Measurements from ENCODE around the gene CD300LF. TPM values are rescaled to one million over a fixed set of nuclear protein-coding genes. Genes with fewer than 3 reads are reported as not detected.

The CD300LF gene
- total RNA-seq, 6 experiments from 2014 or later: not detected

DNA sequence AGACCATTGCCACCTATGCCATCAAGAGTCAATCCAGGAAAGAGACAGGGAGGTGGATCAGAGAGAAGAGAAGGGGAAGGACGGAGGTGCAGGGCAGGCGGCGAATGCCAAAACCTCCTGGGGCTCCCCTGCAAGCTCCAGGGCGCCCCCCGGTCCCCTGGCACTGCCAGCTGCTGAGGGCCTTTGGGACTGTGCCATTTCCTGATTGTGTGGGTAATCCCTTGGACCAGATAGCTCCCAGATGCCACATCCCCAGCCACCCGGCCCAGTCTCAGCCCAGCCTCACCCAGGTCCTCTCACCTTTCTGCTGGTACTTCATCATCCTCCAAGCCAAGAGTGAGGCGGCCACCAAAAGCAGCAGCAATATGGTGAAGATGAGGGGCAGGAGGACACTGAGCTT lies 14.7 kb downstream of the CD300LF start:
- peaks cover 9% of the 10 kb centered on the region for H3K27me3 Mint-ChIP-seq (ENCODE audit: insufficient read depth)

DNA sequence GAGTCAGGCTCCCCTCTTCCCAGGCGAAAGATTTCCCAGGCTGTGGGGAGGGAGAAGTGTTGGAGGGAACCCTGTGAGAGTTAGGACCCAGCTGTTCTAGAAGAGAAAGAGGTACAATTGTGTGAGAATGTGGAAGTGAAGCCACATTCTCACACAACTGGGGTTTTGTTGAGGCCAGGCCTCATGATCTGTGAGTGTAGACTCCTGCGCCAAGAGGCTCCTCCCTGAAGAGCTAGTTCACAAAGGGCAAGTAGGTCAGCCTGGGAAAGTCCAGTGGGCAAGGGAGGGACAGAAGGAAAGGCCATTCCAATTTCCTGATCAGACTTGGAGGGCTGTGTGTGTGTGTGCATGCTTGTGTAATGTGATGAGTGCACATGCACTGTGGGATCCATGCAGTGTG lies 15.2 kb downstream of the CD300LF start:
- no peak for DNase-seq
- Mint-ChIP-seq H3K4me3 (no peak overlapping the region), H3K36me3 (ENCODE audit: low read depth) (no peaks in the 10 kb centered on the region), H3K4me1 (ENCODE audit: low read depth) (no peaks in the 10 kb centered on the region), H3K27me3 (ENCODE audit: insufficient read depth) (peaks cover 12% of the 10 kb centered on the region), H3K27ac (no peak overlapping the region), H3K9me3 (peaks cover 8% of the 10 kb centered on the region; the same call in 1 of the 2 replicates)
- TF ChIP-seq, protein P1, sequence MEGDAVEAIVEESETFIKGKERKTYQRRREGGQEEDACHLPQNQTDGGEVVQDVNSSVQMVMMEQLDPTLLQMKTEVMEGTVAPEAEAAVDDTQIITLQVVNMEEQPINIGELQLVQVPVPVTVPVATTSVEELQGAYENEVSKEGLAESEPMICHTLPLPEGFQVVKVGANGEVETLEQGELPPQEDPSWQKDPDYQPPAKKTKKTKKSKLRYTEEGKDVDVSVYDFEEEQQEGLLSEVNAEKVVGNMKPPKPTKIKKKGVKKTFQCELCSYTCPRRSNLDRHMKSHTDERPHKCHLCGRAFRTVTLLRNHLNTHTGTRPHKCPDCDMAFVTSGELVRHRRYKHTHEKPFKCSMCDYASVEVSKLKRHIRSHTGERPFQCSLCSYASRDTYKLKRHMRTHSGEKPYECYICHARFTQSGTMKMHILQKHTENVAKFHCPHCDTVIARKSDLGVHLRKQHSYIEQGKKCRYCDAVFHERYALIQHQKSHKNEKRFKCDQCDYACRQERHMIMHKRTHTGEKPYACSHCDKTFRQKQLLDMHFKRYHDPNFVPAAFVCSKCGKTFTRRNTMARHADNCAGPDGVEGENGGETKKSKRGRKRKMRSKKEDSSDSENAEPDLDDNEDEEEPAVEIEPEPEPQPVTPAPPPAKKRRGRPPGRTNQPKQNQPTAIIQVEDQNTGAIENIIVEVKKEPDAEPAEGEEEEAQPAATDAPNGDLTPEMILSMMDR (IDR thresholded peaks at IDR 0.05): no peak

More for the DNA sequence above, 14.7 kb downstream of the CD300LF start:
- H3K27ac Mint-ChIP-seq: no peak overlapping the region
- TF ChIP-seq, protein P1 (IDR thresholded peaks at IDR 0.05): no peak
- no peak for DNase-seq
- no peaks in the 10 kb centered on the region for H3K36me3 Mint-ChIP-seq (ENCODE audit: low read depth)
- H3K4me1 Mint-ChIP-seq (ENCODE audit: low read depth): no peaks in the 10 kb centered on the region
- H3K9me3 Mint-ChIP-seq: peaks cover 8% of the 10 kb centered on the region; the same call in 1 of the 2 replicates
- no peak overlapping the region for H3K4me3 Mint-ChIP-seq

DNA sequence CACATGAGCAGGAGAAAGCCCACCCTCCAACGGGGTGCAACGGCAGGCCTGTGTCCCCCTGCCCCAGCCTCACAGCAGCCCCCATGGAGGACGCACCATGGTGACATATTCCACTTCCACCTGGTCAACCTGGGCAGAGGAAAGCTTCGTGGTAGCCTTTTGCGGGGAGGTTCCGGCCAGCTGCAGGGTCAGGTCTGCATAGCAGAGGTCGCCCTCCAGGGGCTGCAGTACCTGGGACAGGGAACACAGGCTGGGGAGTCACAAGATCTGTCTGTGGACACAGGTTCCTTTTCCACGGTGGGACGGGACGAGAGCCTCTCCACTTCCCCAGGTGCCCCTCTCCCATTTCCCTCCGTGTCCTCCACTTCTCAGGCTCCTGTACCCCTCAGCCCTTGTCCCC lies 17.1 kb downstream of the CD300LF start:
- H3K9me3 Mint-ChIP-seq: peaks cover 8% of the 10 kb centered on the region; the same call in 1 of the 2 replicates
- H3K27me3 Mint-ChIP-seq (ENCODE audit: insufficient read depth): peaks cover 12% of the 10 kb centered on the region
- no peaks in the 10 kb centered on the region for H3K4me1 Mint-ChIP-seq (ENCODE audit: low read depth)
- TF ChIP-seq, protein P1 (IDR thresholded peaks at IDR 0.05): no peak
- no peak overlapping the region for H3K4me3 Mint-ChIP-seq
- H3K36me3 Mint-ChIP-seq (ENCODE audit: low read depth): no peaks in the 10 kb centered on the region
- DNase-seq: no peak
- H3K27ac Mint-ChIP-seq: no peak overlapping the region

DNA sequence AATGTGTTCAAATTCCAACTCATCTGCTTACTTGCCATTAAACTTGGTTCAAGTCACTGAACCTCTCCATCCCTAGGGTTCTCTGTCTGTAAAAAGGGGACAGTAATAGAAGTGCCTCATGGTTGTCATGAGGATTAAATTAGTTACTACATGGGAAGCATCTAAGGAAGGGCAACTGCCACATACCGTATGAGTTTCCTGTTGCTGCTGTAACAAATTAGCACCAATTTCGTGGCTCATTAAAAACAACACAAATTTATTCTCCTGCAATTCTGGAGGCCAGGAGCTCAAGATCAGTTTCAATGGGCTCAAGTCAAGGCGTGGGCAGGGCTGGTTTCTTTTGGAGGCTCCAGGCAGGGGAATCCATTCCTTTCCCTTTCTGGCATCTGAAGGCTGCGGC lies 18.6 kb downstream of the CD300LF start:
- TF ChIP-seq, protein P1 (IDR thresholded peaks at IDR 0.05): no peak
- peaks cover 4% of the 10 kb centered on the region; the same call in 1 of the 2 replicates for H3K9me3 Mint-ChIP-seq
- no peak overlapping the region for H3K27ac Mint-ChIP-seq
- DNase-seq: no peak
- H3K27me3 Mint-ChIP-seq (ENCODE audit: insufficient read depth): peaks cover 12% of the 10 kb centered on the region
- H3K4me1 Mint-ChIP-seq (ENCODE audit: low read depth): no peaks in the 10 kb centered on the region
- no peak overlapping the region for H3K4me3 Mint-ChIP-seq
- no peaks in the 10 kb centered on the region for H3K36me3 Mint-ChIP-seq (ENCODE audit: low read depth)

DNA sequence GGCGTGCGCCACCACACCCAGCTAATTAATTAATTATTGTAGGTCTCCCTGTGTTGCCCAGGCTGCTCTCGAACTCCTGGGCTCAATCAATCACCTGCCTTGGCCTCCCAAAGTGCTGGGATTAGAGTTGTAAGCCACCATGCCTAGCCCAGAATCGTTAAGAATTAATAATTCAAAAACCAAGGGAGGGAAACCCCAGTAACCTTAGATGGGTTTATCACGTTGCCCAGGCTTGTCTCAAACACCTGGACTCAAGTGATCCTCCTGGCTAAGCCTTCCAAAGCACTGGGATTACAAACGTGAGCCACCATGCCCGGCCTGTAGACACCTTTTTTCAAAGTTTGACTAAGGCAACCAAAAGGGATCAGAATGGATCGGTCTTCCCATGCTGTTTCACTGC lies 21.6 kb downstream of the CD300LF start:
- peaks cover 8% of the 10 kb centered on the region; the same call in 1 of the 2 replicates for H3K9me3 Mint-ChIP-seq
- TF ChIP-seq, protein P1 (IDR thresholded peaks at IDR 0.05): no peak
- H3K4me1 Mint-ChIP-seq (ENCODE audit: low read depth): no peaks in the 10 kb centered on the region
- H3K4me3 Mint-ChIP-seq: no peak overlapping the region
- H3K36me3 Mint-ChIP-seq (ENCODE audit: low read depth): no peaks in the 10 kb centered on the region
- H3K27ac Mint-ChIP-seq: no peak overlapping the region
- no peak for DNase-seq
- H3K27me3 Mint-ChIP-seq (ENCODE audit: insufficient read depth): peaks cover 6% of the 10 kb centered on the region

DNA sequence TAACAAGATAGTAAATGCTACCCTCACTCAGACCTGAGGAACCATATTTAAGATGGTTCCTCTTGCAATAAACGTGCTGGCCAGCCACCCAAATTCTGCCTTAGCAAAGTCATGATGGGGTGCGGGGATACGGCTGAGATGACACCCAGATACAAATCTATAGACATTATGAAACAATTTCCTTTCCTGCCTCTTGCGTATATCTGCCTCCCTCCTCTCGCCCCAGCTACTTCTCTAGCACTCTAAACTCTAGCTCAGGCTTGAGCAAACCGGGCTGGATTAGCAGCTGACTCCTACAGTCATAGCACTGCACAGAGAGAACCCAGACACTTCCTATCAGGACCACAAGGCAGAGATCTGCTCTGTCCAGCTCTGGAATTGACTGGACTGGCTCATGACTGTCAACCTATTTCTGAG lies 22.3 kb downstream of the CD300LF start:
- no peak for DNase-seq
- Mint-ChIP-seq H3K36me3 (ENCODE audit: low read depth) (no peaks in the 10 kb centered on the region), H3K27me3 (ENCODE audit: insufficient read depth) (peaks cover 6% of the 10 kb centered on the region), H3K27ac (no peak overlapping the region), H3K9me3 (peaks cover 8% of the 10 kb centered on the region; the same call in 1 of the 2 replicates), H3K4me1 (ENCODE audit: low read depth) (no peaks in the 10 kb centered on the region), H3K4me3 (no peak overlapping the region)
- TF ChIP-seq, protein P1 (IDR thresholded peaks at IDR 0.05): no peak

Measured in HFFc6 (cell line).